GM12878 (cell line): ENCODE data around the gene LAMB1. TPM values are rescaled to one million over a fixed set of nuclear protein-coding genes. Genes with fewer than 3 reads are reported as not detected.
A peak's percentile ranks its signal among the peaks of the same experiment; 100 is the strongest.

Experiments used
- CBX5 ChIP-seq: sonication (generic); IDR thresholded peaks from 2 replicates; pipeline ENCODE4 v1.6.1; 2016; ENCODE audit warnings: low read depth, moderate library complexity, mild to moderate bottlenecking, inconsistent platforms
- CREM ChIP-seq: IDR thresholded peaks from 2 replicates; pipeline ENCODE4 v1.6.1; 2014; ENCODE audit warnings: antibody characterized with exemption, low read depth
- DPF2 ChIP-seq: fragments of 450-650 bp; IDR thresholded peaks from 2 replicates; pipeline ENCODE4 v1.6.1; 2017; ENCODE audit warnings: mild to moderate bottlenecking
- EGR1 ChIP-seq, 2 experiments: IDR thresholded peaks; 1 replicate in 1 of 2; 2 replicates in 1 of 2; pipeline ENCODE4 v1.6.1; 2011 to 2012; ENCODE audit warnings: low read depth in 2 of 2, low read length in 2 of 2, borderline replicate concordance in 1 of 2, mild to moderate bottlenecking in 1 of 2, moderate library complexity in 1 of 2
- IKZF1 ChIP-seq: fragments of 450-650 bp; conservative IDR thresholded peaks from 2 replicates; pipeline ENCODE4 v1.6.1; 2017; ENCODE audit warnings: antibody characterized with exemption, mild to moderate bottlenecking
- MTA2 ChIP-seq: fragments of 450-650 bp; IDR thresholded peaks from 2 replicates; pipeline ENCODE4 v1.6.1; 2016; ENCODE audit warnings: low read depth, mild to moderate bottlenecking, moderate library complexity
- MYC ChIP-seq: IDR thresholded peaks from 2 replicates; pipeline ENCODE4 v1.6.1; 2011; ENCODE audit warnings: mild to moderate bottlenecking, low read length, moderate library complexity, inconsistent platforms; ENCODE audit not compliant: insufficient read depth, insufficient replicate concordance, insufficient read length, severe bottlenecking
- POLR2AphosphoS2 ChIP-seq: IDR thresholded peaks from 2 replicates; pipeline ENCODE4 v1.6.1; 2011; ENCODE audit warnings: low read depth, mild to moderate bottlenecking, low read length, improper control_type of control experiment, moderate library complexity
- SKIL ChIP-seq: fragments of 450-650 bp; IDR thresholded peaks from 2 replicates; pipeline ENCODE4 v1.6.1; 2017; ENCODE audit warnings: mild to moderate bottlenecking, low read depth, inconsistent platforms; ENCODE audit not compliant: poor library complexity, severe bottlenecking
- SPI1 ChIP-seq: IDR thresholded peaks from 2 replicates; pipeline ENCODE4 v1.6.1; 2011; ENCODE audit warnings: low read depth, mild to moderate bottlenecking, low read length, moderate library complexity, borderline replicate concordance; ENCODE audit not compliant: insufficient read depth
- TCF12 ChIP-seq: IDR thresholded peaks from 2 replicates; pipeline ENCODE4 v1.6.1; 2011; ENCODE audit warnings: low read depth, mild to moderate bottlenecking, low read length
- TCF3 ChIP-seq: IDR thresholded peaks from 2 replicates; pipeline ENCODE4 v1.6.1; 2012; ENCODE audit warnings: low read depth, mild to moderate bottlenecking, low read length, borderline replicate concordance; ENCODE audit not compliant: insufficient read depth
- ZBTB33 ChIP-seq: fragments of 450-650 bp; IDR thresholded peaks from 2 replicates; pipeline ENCODE4 v1.6.1; 2017; ENCODE audit warnings: mild to moderate bottlenecking
- ZNF384 ChIP-seq: IDR thresholded peaks from 2 replicates; pipeline ENCODE4 v1.6.1; 2012; ENCODE audit warnings: low read depth, mild to moderate bottlenecking, low read length, improper control_type of control experiment, borderline replicate concordance
- ZNF622 ChIP-seq: fragments of 450-650 bp; IDR thresholded peaks from 2 replicates; pipeline ENCODE4 v1.6.1; 2017; ENCODE audit warnings: mild to moderate bottlenecking, inconsistent platforms
- polyA plus RNA-seq, 11 experiments: library from polyadenylated mRNA; depleted of rRNA in 4 of 11; unstranded in 6 of 11; stranded (reverse) in 5 of 11; fragments of >200 nt; fragmentation: Nextera tagmentation in 4 of 11; fragmentation: Illumina TruSeq in 1 of 11; extraction: Ambion mirVana in 4 of 11; extraction: Trizol in 1 of 11; gene quantifications; 1 replicate in 1 of 11; 2 replicates in 10 of 11; pipeline versions ENCODE4 v1.2.1 to v1.2.3, GENCODE V29; 2011 to 2016; ENCODE audit warnings: inconsistent platforms in 2 of 11, missing spikeins in 2 of 11, low read depth in 1 of 11
- total RNA-seq, 4 experiments: library from RNA; depleted of rRNA in 3 of 4; stranded (reverse); fragments of >200 nt in 3 of 4; fragmentation: Illumina TruSeq in 1 of 4; extraction: Trizol in 1 of 4; gene quantifications; 2 replicates each; pipeline versions ENCODE4 v1.2.1 to v1.2.3, GENCODE V29; 2013 to 2021
- TF ChIP-seq, protein P1 (sequence below): IDR thresholded peaks from 2 replicates; pipeline ENCODE4 v1.6.1; 2012; ENCODE audit warnings: low read depth, low read length, improper control_type of control experiment
- TF ChIP-seq, protein P2 (sequence below): fragments of 450-650 bp; formaldehyde crosslinking; IDR thresholded peaks from 2 replicates; pipeline ENCODE4 v1.5.0; 2022; ENCODE audit warnings: mild to moderate bottlenecking, missing genetic modification characterization
- TF ChIP-seq, protein P3 (sequence below): fragments of 450-650 bp; IDR thresholded peaks from 2 replicates; pipeline ENCODE4 v1.6.1; 2017; ENCODE audit warnings: borderline replicate concordance

LAMB1 gene
- total and polyA plus RNA-seq, 10 of the 15 experiments (the other 5 are each of a cell fraction or from before 2014, with no cell fraction given): 0.05 to 2.2 (median 1.2) TPM; not detected in 4

DNA sequence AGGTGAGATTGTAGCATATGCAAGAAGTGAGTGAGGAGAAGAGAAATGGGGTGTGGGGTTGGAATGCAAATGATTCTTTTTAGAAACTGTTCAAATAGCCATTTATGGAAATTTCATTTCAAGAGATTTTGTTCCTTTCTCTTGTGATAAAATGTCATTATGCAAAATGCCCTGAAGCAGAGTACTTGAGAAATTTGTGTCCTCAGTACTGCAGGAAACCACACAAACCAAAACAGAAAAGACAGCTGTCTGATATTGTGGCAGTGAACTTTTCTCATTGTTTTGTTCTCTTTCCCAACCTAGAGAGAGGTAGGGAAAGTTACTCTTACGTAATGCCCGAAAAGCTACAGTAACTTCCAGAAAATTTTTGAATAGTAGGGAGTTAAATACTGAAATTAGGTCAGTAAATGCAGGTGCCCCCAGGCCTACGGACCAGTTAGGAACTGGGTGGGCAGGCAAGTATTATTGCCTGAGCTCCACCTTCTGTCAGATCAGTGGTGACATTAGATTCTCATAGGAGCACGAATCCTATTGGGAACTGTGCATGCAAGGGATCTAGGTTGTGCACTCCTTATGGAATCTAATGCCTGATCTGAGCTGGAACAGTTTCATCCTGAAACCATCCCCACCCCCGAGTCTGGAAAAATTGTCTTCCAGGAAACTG is 78.0 kb downstream of the LAMB1 start (continued):
- TF ChIP-seq, protein P1, sequence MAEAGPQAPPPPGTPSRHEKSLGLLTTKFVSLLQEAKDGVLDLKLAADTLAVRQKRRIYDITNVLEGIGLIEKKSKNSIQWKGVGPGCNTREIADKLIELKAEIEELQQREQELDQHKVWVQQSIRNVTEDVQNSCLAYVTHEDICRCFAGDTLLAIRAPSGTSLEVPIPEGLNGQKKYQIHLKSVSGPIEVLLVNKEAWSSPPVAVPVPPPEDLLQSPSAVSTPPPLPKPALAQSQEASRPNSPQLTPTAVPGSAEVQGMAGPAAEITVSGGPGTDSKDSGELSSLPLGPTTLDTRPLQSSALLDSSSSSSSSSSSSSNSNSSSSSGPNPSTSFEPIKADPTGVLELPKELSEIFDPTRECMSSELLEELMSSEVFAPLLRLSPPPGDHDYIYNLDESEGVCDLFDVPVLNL: no peak
- peak; percentile 47 for TF ChIP-seq SKIL
- no peak for TF ChIP-seq ZNF622
- no peak for TF ChIP-seq EGR1 (IDR thresholded peaks at IDR 0.05; ENCODE audit: borderline replicate concordance in 1 of 2, low read depth in 2 of 2, low read length in 2 of 2)
- no peak for TF ChIP-seq TCF3
- TF ChIP-seq TCF12: 0 out of 2 replicates have a peak, but pooled peaks have one; percentile 23
- no peak for TF ChIP-seq CBX5
- no peak for TF ChIP-seq DPF2
- TF ChIP-seq MYC: no peak
- TF ChIP-seq ZNF384: no peak
- TF ChIP-seq CREM: no peak
- TF ChIP-seq, protein P2, sequence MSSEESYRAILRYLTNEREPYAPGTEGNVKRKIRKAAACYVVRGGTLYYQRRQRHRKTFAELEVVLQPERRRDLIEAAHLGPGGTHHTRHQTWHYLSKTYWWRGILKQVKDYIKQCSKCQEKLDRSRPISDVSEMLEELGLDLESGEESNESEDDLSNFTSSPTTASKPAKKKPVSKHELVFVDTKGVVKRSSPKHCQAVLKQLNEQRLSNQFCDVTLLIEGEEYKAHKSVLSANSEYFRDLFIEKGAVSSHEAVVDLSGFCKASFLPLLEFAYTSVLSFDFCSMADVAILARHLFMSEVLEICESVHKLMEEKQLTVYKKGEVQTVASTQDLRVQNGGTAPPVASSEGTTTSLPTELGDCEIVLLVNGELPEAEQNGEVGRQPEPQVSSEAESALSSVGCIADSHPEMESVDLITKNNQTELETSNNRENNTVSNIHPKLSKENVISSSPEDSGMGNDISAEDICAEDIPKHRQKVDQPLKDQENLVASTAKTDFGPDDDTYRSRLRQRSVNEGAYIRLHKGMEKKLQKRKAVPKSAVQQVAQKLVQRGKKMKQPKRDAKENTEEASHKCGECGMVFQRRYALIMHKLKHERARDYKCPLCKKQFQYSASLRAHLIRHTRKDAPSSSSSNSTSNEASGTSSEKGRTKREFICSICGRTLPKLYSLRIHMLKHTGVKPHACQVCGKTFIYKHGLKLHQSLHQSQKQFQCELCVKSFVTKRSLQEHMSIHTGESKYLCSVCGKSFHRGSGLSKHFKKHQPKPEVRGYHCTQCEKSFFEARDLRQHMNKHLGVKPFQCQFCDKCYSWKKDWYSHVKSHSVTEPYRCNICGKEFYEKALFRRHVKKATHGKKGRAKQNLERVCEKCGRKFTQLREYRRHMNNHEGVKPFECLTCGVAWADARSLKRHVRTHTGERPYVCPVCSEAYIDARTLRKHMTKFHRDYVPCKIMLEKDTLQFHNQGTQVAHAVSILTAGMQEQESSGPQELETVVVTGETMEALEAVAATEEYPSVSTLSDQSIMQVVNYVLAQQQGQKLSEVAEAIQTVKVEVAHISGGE: no peak
- peak; percentile 55 for TF ChIP-seq IKZF1
- peak; percentile 38; the same call in 1 of the 2 replicates for TF ChIP-seq MTA2
- TF ChIP-seq POLR2AphosphoS2: no peak
- TF ChIP-seq, protein P3, sequence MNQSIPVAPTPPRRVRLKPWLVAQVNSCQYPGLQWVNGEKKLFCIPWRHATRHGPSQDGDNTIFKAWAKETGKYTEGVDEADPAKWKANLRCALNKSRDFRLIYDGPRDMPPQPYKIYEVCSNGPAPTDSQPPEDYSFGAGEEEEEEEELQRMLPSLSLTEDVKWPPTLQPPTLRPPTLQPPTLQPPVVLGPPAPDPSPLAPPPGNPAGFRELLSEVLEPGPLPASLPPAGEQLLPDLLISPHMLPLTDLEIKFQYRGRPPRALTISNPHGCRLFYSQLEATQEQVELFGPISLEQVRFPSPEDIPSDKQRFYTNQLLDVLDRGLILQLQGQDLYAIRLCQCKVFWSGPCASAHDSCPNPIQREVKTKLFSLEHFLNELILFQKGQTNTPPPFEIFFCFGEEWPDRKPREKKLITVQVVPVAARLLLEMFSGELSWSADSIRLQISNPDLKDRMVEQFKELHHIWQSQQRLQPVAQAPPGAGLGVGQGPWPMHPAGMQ: no peak
- no peak for TF ChIP-seq SPI1
- TF ChIP-seq ZBTB33: no peak
